Gastrocnemius medialis (tissue), 4 donors: ENCODE results near the gene CPPED1. TPM values are rescaled to one million over a fixed set of nuclear protein-coding genes. Genes with fewer than 3 reads are reported as not detected.
"Not testable (repeated sequence)": the region's sequence is repeated elsewhere in the genome, so short reads cannot be mapped to it uniquely, and the experiment has no call there.

ENCODE experiments used
- ATAC-seq, 2 donors: fragments of 150-250 bp; one replicate each; pipeline ENCODE4 v1.9.1; 2016
- DNase-seq, 2 donors: peaks; one replicate each; pipeline ENCODE4 v3.0.0-alpha.2; 2019
- H3K27ac ChIP-seq, 4 donors: fragments of 200-600 bp; sonication (generic); 1 replicate in 1 of 4; 2 replicates in 3 of 4; pipeline ENCODE4 v1.5.1; 2016 to 2018; ENCODE audit warnings: mild to moderate bottlenecking in 2 of 4, moderate library complexity in 1 of 4
- H3K27me3 ChIP-seq, 3 donors: fragments of 200-600 bp; sonication (generic) in 2 of 3; 1 replicate in 1 of 3; 2 replicates in 2 of 3; pipeline versions ENCODE4 v1.5.1 to v1.6.0; 2016 to 2019; ENCODE audit warnings: mild to moderate bottlenecking in 1 of 3, moderate library complexity in 1 of 3
- H3K36me3 ChIP-seq, 2 donors: fragments of 200-600 bp; sonication (generic) in 1 of 2; one replicate each; pipeline ENCODE4 v1.5.1; 2017 to 2018
- H3K4me1 ChIP-seq, 2 donors: fragments of 200-600 bp; sonication (generic) in 1 of 2; one replicate each; pipeline ENCODE4 v1.5.1; 2016 to 2017; ENCODE audit warnings: mild to moderate bottlenecking in 2 of 2
- H3K4me3 ChIP-seq, 4 donors: fragments of 200-600 bp; sonication (generic) in 3 of 4; 1 replicate in 1 of 4; 2 replicates in 3 of 4; pipeline ENCODE4 v1.5.1; 2016 to 2019; ENCODE audit warnings: mild to moderate bottlenecking in 2 of 4
- H3K9me3 ChIP-seq, 3 donors: fragments of 200-600 bp; sonication (generic) in 2 of 3; 1 replicate in 1 of 3; 2 replicates in 2 of 3; pipeline ENCODE4 v1.5.1; 2016 to 2019
- POLR2A ChIP-seq, 2 donors: fragments of 450-650 bp; IDR thresholded peaks; one replicate each; pipeline ENCODE4 v1.6.1; 2017; ENCODE audit warnings: antibody characterized with exemption in 2 of 2, mild to moderate bottlenecking in 2 of 2, moderate library complexity in 2 of 2
- in situ Hi-C, 4 donors: fragments of 200-750 bp; cut with MboI; loops; one replicate each; pipeline versions ENCODE4 v1.15.0 to v1.8.0; 2017; ENCODE audit warnings: low sequenced_read_pairs in 4 of 4
- intact Hi-C: fragments of 100-400 bp; cut with DNase I; formaldehyde crosslinking; loops from one replicate; pipeline ENCODE4 v1.15.1; 2023; ENCODE audit warnings: low total_unique reads
- total RNA-seq, 4 donors: library from RNA; depleted of rRNA; stranded (reverse); fragments of >200 nt; gene quantifications; one replicate each; pipeline versions ENCODE4 v1.1.0 to v1.2.3, GENCODE V29; 2016
- TF ChIP-seq, protein P1 (sequence below), 5 experiments: fragments of 450-650 bp in 3 of 5; fragments of 200-600 bp in 2 of 5; sonication (generic) in 2 of 5; IDR thresholded peaks in 4 of 5; conservative IDR thresholded peaks in 1 of 5; 1 replicate in 4 of 5; 2 replicates in 1 of 5; pipeline ENCODE4 v1.5.1; 2016 to 2019; ENCODE audit warnings: antibody characterized with exemption in 5 of 5, mild to moderate bottlenecking in 3 of 5, moderate library complexity in 3 of 5

Gene CPPED1
- total RNA-seq, 4 donors from 2014 or later = 2.8 to 8.7 (median 6.6) TPM

- Histone ChIP-seq H3K36me3 (no peaks in the 10 kb centered on the region), H3K4me3 (no peak overlapping the region), H3K27me3 (no peaks in the 10 kb centered on the region), H3K27ac (no peak overlapping the region), H3K9me3 (no peaks in the 10 kb centered on the region), H3K4me1 (peaks cover 0 to 3% of the 10 kb centered on the region in 2 donors)
- ATAC-seq (no peak), DNase-seq (no peak)
- TF ChIP-seq POLR2A (IDR thresholded peaks at IDR 0.05) = no peak
- TF ChIP-seq, protein P1, sequence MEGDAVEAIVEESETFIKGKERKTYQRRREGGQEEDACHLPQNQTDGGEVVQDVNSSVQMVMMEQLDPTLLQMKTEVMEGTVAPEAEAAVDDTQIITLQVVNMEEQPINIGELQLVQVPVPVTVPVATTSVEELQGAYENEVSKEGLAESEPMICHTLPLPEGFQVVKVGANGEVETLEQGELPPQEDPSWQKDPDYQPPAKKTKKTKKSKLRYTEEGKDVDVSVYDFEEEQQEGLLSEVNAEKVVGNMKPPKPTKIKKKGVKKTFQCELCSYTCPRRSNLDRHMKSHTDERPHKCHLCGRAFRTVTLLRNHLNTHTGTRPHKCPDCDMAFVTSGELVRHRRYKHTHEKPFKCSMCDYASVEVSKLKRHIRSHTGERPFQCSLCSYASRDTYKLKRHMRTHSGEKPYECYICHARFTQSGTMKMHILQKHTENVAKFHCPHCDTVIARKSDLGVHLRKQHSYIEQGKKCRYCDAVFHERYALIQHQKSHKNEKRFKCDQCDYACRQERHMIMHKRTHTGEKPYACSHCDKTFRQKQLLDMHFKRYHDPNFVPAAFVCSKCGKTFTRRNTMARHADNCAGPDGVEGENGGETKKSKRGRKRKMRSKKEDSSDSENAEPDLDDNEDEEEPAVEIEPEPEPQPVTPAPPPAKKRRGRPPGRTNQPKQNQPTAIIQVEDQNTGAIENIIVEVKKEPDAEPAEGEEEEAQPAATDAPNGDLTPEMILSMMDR (IDR thresholded peaks at IDR 0.05 in 4 of 5, conservative IDR thresholded peaks at IDR 0.05 in 1 of 5) = no peak
- intact Hi-C loops = no loop called here
- in situ Hi-C loops = loop anchor here in 1 of 4 donors (25.0 kb wide), 1 partner anchor 111 kb away; no protein-coding TSS in a partner anchor
These were observed 30.5 kb downstream of the CPPED1 start for GRCh38 chr16:12773221-12773620.

DNA sequence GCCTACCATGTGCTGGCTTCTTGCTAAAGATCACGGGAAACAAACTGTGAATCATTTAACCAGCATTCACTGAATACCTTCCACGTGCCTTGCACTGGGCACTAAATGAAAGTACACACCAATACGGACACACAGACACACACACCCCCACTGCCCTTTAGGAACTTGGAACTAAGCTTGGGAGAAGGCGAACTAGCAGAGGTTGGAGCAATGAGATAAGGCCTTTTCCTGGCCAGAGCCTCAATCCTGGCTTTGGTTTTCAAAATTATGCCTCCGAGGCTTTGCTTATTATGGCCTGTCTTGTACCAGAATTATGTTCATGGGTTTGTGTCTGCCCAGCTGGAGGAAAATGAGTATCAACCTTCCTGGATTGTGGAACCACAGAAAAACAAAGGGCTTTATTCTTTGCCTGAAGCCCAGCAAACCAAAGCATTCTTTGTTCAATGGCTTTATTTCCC is 32.3 kb downstream of the CPPED1 start:
- DNase-seq = no peak
- Histone ChIP-seq H3K27me3 (no peaks in the 10 kb centered on the region), H3K4me3 (no peak overlapping the region), H3K9me3 (no peaks in the 10 kb centered on the region), H3K27ac (no peak overlapping the region), H3K4me1 (peaks cover 0 to 3% of the 10 kb centered on the region in 2 donors), H3K36me3 (no peaks in the 10 kb centered on the region)
- intact Hi-C loops = no loop called here
- TF ChIP-seq, protein P1 (IDR thresholded peaks at IDR 0.05 in 4 of 5, conservative IDR thresholded peaks at IDR 0.05 in 1 of 5) = no peak
- TF ChIP-seq POLR2A (IDR thresholded peaks at IDR 0.05) = no peak
- in situ Hi-C loops = loop anchor here in 1 of 4 donors (25.0 kb wide), 1 partner anchor 109 kb away; no protein-coding TSS in a partner anchor
- no peak for ATAC-seq

DNA sequence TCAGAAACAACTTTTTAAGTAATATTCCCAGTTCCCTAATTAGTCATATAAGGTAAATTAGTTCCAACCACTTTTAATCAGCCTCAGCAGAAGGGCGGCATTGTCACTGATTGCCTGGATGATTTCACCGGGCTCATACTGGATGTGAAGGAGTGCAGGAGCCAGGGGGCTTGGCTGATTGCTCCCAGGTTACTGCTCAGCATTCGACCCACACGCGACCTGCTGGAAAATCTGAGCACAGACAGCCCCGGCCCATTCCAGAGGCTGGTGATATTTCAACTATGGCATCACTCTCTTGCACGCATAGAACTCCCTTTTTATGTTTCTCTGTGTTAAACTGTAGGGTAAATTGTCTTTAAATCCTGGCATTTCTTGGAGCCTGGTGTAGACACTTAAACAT is 34.2 kb downstream of the CPPED1 start:
- Histone ChIP-seq H3K36me3 (no peaks in the 10 kb centered on the region), H3K27ac (no peak overlapping the region), H3K9me3 (no peaks in the 10 kb centered on the region), H3K4me1 (peaks cover 0 to 3% of the 10 kb centered on the region in 2 donors), H3K27me3 (no peaks in the 10 kb centered on the region), H3K4me3 (no peak overlapping the region)
- in situ Hi-C loops (loop anchor here in 1 of 4 donors (25.0 kb wide), 1 partner anchor 107 kb away; no protein-coding TSS in a partner anchor), intact Hi-C loops (no loop called here)
- no peak for DNase-seq
- ATAC-seq = no peak
- no peak for TF ChIP-seq POLR2A (IDR thresholded peaks at IDR 0.05)
- TF ChIP-seq, protein P1 (IDR thresholded peaks at IDR 0.05 in 4 of 5, conservative IDR thresholded peaks at IDR 0.05 in 1 of 5) = no peak

DNA sequence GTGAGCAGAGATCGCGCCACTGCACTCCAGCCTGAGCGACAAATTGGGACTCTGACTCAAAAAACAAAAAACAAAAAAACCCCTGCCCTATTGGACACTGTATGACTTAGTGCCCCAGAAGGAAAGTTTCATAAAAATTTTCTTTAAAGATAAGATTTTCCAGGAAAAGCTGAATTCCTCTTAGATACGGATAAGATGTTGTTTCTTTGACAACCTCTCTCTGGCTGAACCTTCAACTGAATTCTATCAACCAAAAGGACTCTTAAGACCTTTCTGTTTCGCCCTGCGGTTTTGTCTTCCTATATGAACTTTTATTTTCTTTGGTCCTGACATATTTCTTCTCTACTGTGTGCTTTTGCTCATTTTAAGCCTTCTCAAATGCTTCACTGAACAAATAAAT is 35.8 kb downstream of the CPPED1 start:
- ATAC-seq (no peak), DNase-seq (no peak)
- intact Hi-C loops = no loop called here
- TF ChIP-seq, protein P1 (IDR thresholded peaks at IDR 0.05 in 4 of 5, conservative IDR thresholded peaks at IDR 0.05 in 1 of 5) = no peak
- no peak for TF ChIP-seq POLR2A (IDR thresholded peaks at IDR 0.05)
- Histone ChIP-seq H3K36me3 (no peaks in the 10 kb centered on the region), H3K4me1 (peaks cover 0 to 3% of the 10 kb centered on the region in 2 donors), H3K27me3 (no peaks in the 10 kb centered on the region), H3K27ac (no peak overlapping the region), H3K9me3 (no peaks in the 10 kb centered on the region), H3K4me3 (no peak overlapping the region)
- in situ Hi-C loops = loop anchor here in 1 of 4 donors (25.0 kb wide), 1 partner anchor 106 kb away; no protein-coding TSS in a partner anchor

DNA sequence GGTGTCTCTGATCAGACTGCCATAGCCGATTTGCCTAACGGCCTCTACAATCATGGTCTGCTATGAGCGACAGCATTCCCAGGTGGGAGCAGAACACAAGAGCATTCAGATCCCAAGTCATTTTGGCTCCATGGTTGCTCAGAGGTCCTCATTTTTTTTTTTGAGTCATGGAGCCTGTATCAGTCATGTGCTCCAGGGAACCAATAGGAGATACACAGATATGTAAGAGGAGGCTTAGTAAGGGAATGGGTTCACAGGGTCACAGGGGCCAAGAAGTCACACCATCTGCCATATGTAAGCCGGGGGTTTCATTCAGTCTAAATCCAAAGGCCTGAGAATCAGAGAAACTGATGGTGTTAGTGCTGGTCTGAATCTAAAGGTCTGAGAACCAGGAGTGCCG is 36.8 kb downstream of the CPPED1 start:
- Histone ChIP-seq H3K27ac (no peak overlapping the region), H3K27me3 (no peaks in the 10 kb centered on the region), H3K9me3 (no peaks in the 10 kb centered on the region), H3K4me3 (no peak overlapping the region), H3K4me1 (peaks cover 0 to 3% of the 10 kb centered on the region in 2 donors), H3K36me3 (no peaks in the 10 kb centered on the region)
- intact Hi-C loops = no loop called here
- TF ChIP-seq POLR2A (IDR thresholded peaks at IDR 0.05) = no peak
- TF ChIP-seq, protein P1 (IDR thresholded peaks at IDR 0.05 in 4 of 5, conservative IDR thresholded peaks at IDR 0.05 in 1 of 5) = no peak
- in situ Hi-C loops = loop anchor here in 1 of 4 donors (25.0 kb wide), 1 partner anchor 105 kb away; no protein-coding TSS in a partner anchor
- ATAC-seq (no peak), DNase-seq (no peak)

DNA sequence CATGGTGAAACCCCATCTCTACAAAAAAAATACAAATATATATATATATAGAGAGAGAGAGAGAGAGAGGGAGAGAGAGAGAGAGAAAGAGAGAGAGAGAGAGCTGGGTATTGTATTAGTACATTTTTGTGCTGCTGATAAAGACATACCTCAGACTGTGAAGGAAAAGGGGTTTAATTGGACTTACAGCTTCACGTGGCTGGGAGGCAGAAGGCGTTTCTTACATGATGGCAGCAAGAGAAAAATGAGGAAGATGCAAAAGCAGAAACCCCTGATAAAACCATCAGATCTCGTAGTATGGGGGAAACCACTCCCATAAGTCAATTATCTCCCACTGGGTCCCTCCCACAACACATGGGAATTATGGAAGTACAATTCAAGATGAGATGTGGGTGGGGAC is 37.5 kb downstream of the CPPED1 start:
- H3K27me3 ChIP-seq, ATAC-seq, H3K27ac ChIP-seq, H3K9me3 ChIP-seq, intact Hi-C loops, H3K4me3 ChIP-seq, H3K36me3 ChIP-seq, H3K4me1 ChIP-seq, DNase-seq: not testable (repeated sequence)
- in situ Hi-C loops = loop anchor here in 1 of 4 donors (25.0 kb wide), 1 partner anchor 104 kb away; no protein-coding TSS in a partner anchor
